ENCODE measurements around the gene CCL21. TPM values are rescaled to one million over a fixed set of nuclear protein-coding genes. Genes with fewer than 3 reads are reported as not detected.

Gene CCL21
- total and polyA plus RNA-seq, 2 experiments from 2014 or later, result not detected

DNA sequence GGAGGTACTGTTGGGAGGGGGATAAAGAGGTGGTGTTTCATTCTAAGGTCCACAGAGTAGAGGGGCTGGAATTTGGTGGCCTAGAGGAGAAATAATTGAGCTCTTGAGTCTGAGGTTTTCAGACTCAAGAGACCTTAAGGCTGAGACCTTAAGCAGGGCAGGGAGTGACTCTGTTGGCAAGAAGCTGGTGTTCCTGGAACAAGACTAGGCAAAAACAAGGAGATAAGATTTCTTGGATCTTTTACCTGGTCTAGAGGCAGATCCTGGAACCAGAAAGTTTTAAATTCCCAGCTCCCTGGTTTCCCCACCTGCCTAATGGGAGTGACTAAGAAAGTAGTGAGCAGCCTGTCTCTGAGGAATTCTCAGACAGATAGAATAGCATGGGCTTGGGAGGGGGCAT, 4.1 kb upstream of the CCL21 start:
- H3K4me1 ChIP-seq (ENCODE audit: insufficient read depth), result no peaks in the 10 kb centered on the region
- no peaks in the 10 kb centered on the region for H4K20me1 ChIP-seq (ENCODE audit: insufficient read depth)
- H3K36me3 ChIP-seq (ENCODE audit: low read depth), result no peaks in the 10 kb centered on the region
- no peak overlapping the region for H3K27ac ChIP-seq
- no peaks in the 10 kb centered on the region for H3K79me2 ChIP-seq (ENCODE audit: insufficient read depth)
- peaks cover 4% of the 10 kb centered on the region; the same call in 1 of the 2 replicates for H3K27me3 ChIP-seq (replicated peaks; ENCODE audit: insufficient read depth)
- no peak overlapping the region for H3K4me3 ChIP-seq
- no peaks in the 10 kb centered on the region for H3K9me2 ChIP-seq (ENCODE audit: insufficient read depth)
- H3K9me3 ChIP-seq (ENCODE audit: low read depth), result no peaks in the 10 kb centered on the region
- H2AFZ ChIP-seq, result no peak overlapping the region
- DNase-seq, result no peak
- TF ChIP-seq EZH2phosphoT487 (IDR thresholded peaks at IDR 0.05; ENCODE audit: insufficient read depth, low read depth) (no peak), EZH2 (IDR thresholded peaks at IDR 0.05; ENCODE audit: insufficient read depth, poor library complexity, severe bottlenecking) (no peak)
- H3K4me2 ChIP-seq (ENCODE audit: unreplicated experiment), result no peak overlapping the region
- H3F3A ChIP-seq (ENCODE audit: insufficient read depth), result no peaks in the 10 kb centered on the region
- in situ Hi-C loops (cut with MboI), result no loop called here
- no peak overlapping the region for H3K9ac ChIP-seq

DNA sequence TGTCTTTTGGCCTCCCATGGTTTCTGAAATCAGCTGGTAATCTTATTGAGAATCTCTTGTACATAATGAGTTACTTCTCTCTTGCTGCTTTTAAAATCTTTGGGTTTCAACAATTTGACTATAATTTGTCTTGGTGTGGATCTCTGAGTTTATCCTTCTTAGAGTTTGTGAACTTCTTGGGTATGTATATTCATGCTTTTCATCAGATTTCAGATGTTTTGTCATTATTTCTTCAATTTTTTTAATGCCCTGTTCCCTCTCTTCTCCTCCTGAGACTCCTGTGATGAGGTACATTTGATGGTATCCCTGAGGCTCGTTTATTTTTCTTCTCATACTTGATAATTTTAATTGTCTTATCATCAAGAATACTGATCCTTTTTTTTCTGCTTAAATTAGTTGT, 2.2 kb upstream of the CCL21 start:
- Histone ChIP-seq H3K9ac (no peak overlapping the region), H3K79me2 (ENCODE audit: insufficient read depth) (no peaks in the 10 kb centered on the region), H3K4me3 (no peak overlapping the region), H3K9me3 (ENCODE audit: low read depth) (no peaks in the 10 kb centered on the region), H3F3A (ENCODE audit: insufficient read depth) (no peaks in the 10 kb centered on the region), H3K9me2 (ENCODE audit: insufficient read depth) (no peaks in the 10 kb centered on the region), H3K4me1 (ENCODE audit: insufficient read depth) (no peaks in the 10 kb centered on the region), H3K27ac (no peak overlapping the region), H3K27me3 (replicated peaks; ENCODE audit: insufficient read depth) (peaks cover 4% of the 10 kb centered on the region; the same call in 1 of the 2 replicates), H4K20me1 (ENCODE audit: insufficient read depth) (no peaks in the 10 kb centered on the region), H3K36me3 (ENCODE audit: low read depth) (no peaks in the 10 kb centered on the region), H2AFZ (no peak overlapping the region), H3K4me2 (ENCODE audit: unreplicated experiment) (no peak overlapping the region)
- DNase-seq, result no peak
- TF ChIP-seq EZH2phosphoT487 (IDR thresholded peaks at IDR 0.05; ENCODE audit: insufficient read depth, low read depth) (no peak), EZH2 (IDR thresholded peaks at IDR 0.05; ENCODE audit: insufficient read depth, poor library complexity, severe bottlenecking) (no peak)
- WGBS, 2 experiments (ENCODE audit: low coverage in 1 of 2, low lambda C conversion rate in 2 of 2, missing lambda C conversion rate in 2 of 2), result 0 to 20% methylated on average over 1 of the region's 1 CpG
- in situ Hi-C loops (cut with MboI), result no loop called here

DNA sequence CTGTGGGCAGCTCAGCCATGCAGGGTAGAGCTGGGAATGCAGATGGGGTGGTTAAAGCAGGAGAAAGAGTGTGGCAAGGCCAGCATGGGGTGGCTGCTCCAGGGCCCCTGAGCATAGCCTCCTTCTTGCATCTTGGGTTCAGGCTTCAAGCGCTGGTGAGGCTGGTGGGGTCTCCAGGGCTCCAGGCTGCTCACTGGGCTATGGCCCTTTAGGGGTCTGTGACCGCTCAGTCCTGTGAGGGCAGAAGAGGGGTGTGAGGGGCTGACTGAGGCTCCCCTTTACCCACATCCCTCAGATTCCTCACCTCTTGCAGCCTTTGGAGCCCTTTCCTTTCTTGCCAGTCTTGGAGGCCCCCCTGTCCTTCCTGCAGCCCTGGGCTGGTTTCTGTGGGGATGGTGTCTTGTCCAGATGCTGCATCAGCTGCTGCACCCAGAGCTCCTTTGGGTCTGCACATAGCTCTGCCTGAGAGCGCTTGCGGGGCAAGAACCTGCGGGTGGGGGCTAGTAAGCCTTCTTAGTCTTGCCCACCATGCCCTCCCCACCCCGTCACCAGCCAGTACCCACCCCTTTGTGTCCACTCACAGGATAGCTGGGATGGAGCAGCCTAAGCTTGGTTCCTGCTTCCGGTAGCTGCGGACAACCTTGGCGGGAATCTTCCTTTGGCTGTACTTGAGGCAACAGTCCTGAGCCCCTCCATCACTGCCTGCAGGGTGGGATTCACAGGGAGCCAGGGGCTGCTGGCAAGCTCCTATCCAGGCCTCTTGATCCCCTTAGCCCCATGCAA, 549 bp downstream of the CCL21 start:
- no peak for DNase-seq
- no peak overlapping the region for H2AFZ ChIP-seq
- H3K79me2 ChIP-seq (ENCODE audit: insufficient read depth), result no peaks in the 10 kb centered on the region
- in situ Hi-C loops (cut with MboI), result no loop called here
- H3K9me2 ChIP-seq (ENCODE audit: insufficient read depth), result no peaks in the 10 kb centered on the region
- no peaks in the 10 kb centered on the region for H3F3A ChIP-seq (ENCODE audit: insufficient read depth)
- H3K9ac ChIP-seq, result no peak overlapping the region
- no peaks in the 10 kb centered on the region for H3K36me3 ChIP-seq (ENCODE audit: low read depth)
- WGBS, 2 experiments (ENCODE audit: low coverage in 1 of 2, low lambda C conversion rate in 2 of 2, missing lambda C conversion rate in 2 of 2), result 86 to 91% methylated on average over 9 of the region's 9 CpGs
- no peak overlapping the region for H3K4me3 ChIP-seq
- TF ChIP-seq EZH2 (IDR thresholded peaks at IDR 0.05; ENCODE audit: insufficient read depth, poor library complexity, severe bottlenecking) (no peak), EZH2phosphoT487 (IDR thresholded peaks at IDR 0.05; ENCODE audit: insufficient read depth, low read depth) (no peak)
- peaks cover 4% of the 10 kb centered on the region; the same call in 1 of the 2 replicates for H3K27me3 ChIP-seq (replicated peaks; ENCODE audit: insufficient read depth)
- no peak overlapping the region for H3K4me2 ChIP-seq (ENCODE audit: unreplicated experiment)
- H4K20me1 ChIP-seq (ENCODE audit: insufficient read depth), result no peaks in the 10 kb centered on the region
- H3K27ac ChIP-seq, result no peak overlapping the region
- H3K9me3 ChIP-seq (ENCODE audit: low read depth), result no peaks in the 10 kb centered on the region
- H3K4me1 ChIP-seq (ENCODE audit: insufficient read depth), result no peaks in the 10 kb centered on the region

DNA sequence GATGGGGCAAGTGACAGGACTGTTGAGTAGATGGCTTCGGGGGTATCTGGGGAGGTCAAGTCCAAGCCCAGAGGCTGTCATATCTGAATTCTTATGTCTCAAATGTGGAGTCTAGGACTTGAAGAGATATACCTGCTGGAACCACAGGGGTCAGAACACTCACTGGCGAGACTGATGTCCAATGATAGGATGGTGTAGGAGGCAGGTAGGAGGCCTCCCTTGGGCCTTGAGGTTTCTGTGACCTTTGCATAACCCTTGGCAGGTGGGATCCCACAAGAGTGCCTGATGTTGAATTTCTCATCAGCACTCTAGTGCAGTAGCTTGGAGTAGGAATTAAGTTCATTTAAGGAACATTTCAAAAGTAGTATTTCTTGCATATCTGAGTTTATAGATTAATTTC, 2.8 kb downstream of the CCL21 start:
- TF ChIP-seq EZH2phosphoT487 (IDR thresholded peaks at IDR 0.05; ENCODE audit: insufficient read depth, low read depth) (no peak), EZH2 (IDR thresholded peaks at IDR 0.05; ENCODE audit: insufficient read depth, poor library complexity, severe bottlenecking) (no peak)
- no peaks in the 10 kb centered on the region for H3K9me3 ChIP-seq (ENCODE audit: low read depth)
- no peaks in the 10 kb centered on the region for H3K36me3 ChIP-seq (ENCODE audit: low read depth)
- 47 to 59% methylated on average over 2 of the region's 2 CpGs for WGBS, 2 experiments (ENCODE audit: low coverage in 1 of 2, low lambda C conversion rate in 2 of 2, missing lambda C conversion rate in 2 of 2)
- no peak overlapping the region for H3K27ac ChIP-seq
- H3K27me3 ChIP-seq (replicated peaks; ENCODE audit: insufficient read depth), result no peaks in the 10 kb centered on the region
- no peaks in the 10 kb centered on the region for H3K79me2 ChIP-seq (ENCODE audit: insufficient read depth)
- no peaks in the 10 kb centered on the region for H3K9me2 ChIP-seq (ENCODE audit: insufficient read depth)
- H2AFZ ChIP-seq, result no peak overlapping the region
- H3K4me3 ChIP-seq, result no peak overlapping the region
- H4K20me1 ChIP-seq (ENCODE audit: insufficient read depth), result no peaks in the 10 kb centered on the region
- H3F3A ChIP-seq (ENCODE audit: insufficient read depth), result peaks cover 3% of the 10 kb centered on the region
- H3K4me2 ChIP-seq (ENCODE audit: unreplicated experiment), result no peak overlapping the region
- no peaks in the 10 kb centered on the region for H3K4me1 ChIP-seq (ENCODE audit: insufficient read depth)
- in situ Hi-C loops (cut with MboI), result no loop called here
- no peak for DNase-seq
- no peak overlapping the region for H3K9ac ChIP-seq
